MCF 10A (cell line): ENCODE data around the gene JAKMIP2. TPM values are rescaled to one million over a fixed set of nuclear protein-coding genes. Genes with fewer than 3 reads are reported as not detected.

Experiments used
- BruUV-seq: library from RNA; stranded (reverse); fragments of 400-500 nt; replicated peaks from 2 replicates; lab custom pipeline; 2021; lab: Mats Ljungman, UMichigan
- CTCF ChIA-PET: fragments of 300-600 bp; sonication (Branson Sonifier 250); formaldehyde crosslinking; extraction: SDS; loops from one replicate; lab custom pipeline; 2021; ENCODE audit warnings: antibody characterized with exemption, inconsistent platforms; lab: Yijun Ruan, JAX
- POLR2A ChIA-PET: fragments of 300-600, 350-650 bp; sonication (Branson Sonifier 250); formaldehyde crosslinking; extraction: SDS; loops from one replicate; lab custom pipeline; 2020; ENCODE audit warnings: antibody characterized with exemption, inconsistent platforms; lab: Yijun Ruan, JAX
- DNase-seq: peaks from one replicate; pipeline ENCODE4 v3.0.0-alpha.2; 2018; ENCODE audit not compliant: unreplicated experiment
- H3K27ac Mint-ChIP-seq: one replicate; pipeline ENCODE4 v1.8.0; 2022; ENCODE audit warnings: mild to moderate bottlenecking, low read depth, mixed read lengths; ENCODE audit not compliant: unreplicated experiment
- H3K27me3 Mint-ChIP-seq: one replicate; pipeline ENCODE4 v1.8.0; 2022; ENCODE audit warnings: mixed read lengths; ENCODE audit not compliant: insufficient read depth, unreplicated experiment
- H3K36me3 Mint-ChIP-seq: one replicate; pipeline ENCODE4 v1.8.0; 2022; ENCODE audit warnings: mild to moderate bottlenecking, moderate library complexity, mixed read lengths; ENCODE audit not compliant: insufficient read depth, unreplicated experiment
- H3K4me1 Mint-ChIP-seq: one replicate; pipeline ENCODE4 v1.8.0; 2022; ENCODE audit warnings: mixed read lengths; ENCODE audit not compliant: insufficient read depth, unreplicated experiment
- H3K4me3 Mint-ChIP-seq: one replicate; pipeline ENCODE4 v1.8.0; 2022; ENCODE audit warnings: mild to moderate bottlenecking, moderate library complexity, mixed read lengths; ENCODE audit not compliant: unreplicated experiment
- H3K9me3 Mint-ChIP-seq: one replicate; pipeline ENCODE4 v1.8.0; 2022; ENCODE audit warnings: mixed read lengths; ENCODE audit not compliant: unreplicated experiment
- intact Hi-C: fragments of 100-400 bp; cut with micrococcal nuclease; formaldehyde crosslinking; loops from 2 replicates; pipeline ENCODE4 v1.14.1; 2022
- total RNA-seq: library from RNA; stranded (reverse); gene quantifications from 2 replicates; pipeline ENCODE4 v1.2.3, GENCODE V29; 2022
- TF ChIP-seq, protein P1 (sequence below): fragments of 200-600 bp; IDR thresholded peaks from one replicate; pipeline ENCODE4 v1.8.0; 2022; ENCODE audit warnings: antibody characterized with exemption, mild to moderate bottlenecking; ENCODE audit not compliant: unreplicated experiment

The JAKMIP2 gene
- total RNA-seq, 1 experiment from 2014 or later, result not detected

- ChIA-PET POLR2A (no interaction called here), CTCF (no interaction called here)
- peaks cover 5% of the 10 kb centered on the region for H3K4me1 Mint-ChIP-seq
- H3K27me3 Mint-ChIP-seq, result peaks cover 65% of the 10 kb centered on the region
- no TSS peak for BruUV-seq
- TF ChIP-seq, protein P1, sequence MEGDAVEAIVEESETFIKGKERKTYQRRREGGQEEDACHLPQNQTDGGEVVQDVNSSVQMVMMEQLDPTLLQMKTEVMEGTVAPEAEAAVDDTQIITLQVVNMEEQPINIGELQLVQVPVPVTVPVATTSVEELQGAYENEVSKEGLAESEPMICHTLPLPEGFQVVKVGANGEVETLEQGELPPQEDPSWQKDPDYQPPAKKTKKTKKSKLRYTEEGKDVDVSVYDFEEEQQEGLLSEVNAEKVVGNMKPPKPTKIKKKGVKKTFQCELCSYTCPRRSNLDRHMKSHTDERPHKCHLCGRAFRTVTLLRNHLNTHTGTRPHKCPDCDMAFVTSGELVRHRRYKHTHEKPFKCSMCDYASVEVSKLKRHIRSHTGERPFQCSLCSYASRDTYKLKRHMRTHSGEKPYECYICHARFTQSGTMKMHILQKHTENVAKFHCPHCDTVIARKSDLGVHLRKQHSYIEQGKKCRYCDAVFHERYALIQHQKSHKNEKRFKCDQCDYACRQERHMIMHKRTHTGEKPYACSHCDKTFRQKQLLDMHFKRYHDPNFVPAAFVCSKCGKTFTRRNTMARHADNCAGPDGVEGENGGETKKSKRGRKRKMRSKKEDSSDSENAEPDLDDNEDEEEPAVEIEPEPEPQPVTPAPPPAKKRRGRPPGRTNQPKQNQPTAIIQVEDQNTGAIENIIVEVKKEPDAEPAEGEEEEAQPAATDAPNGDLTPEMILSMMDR, result no peak
- H3K36me3 Mint-ChIP-seq, result no peaks in the 10 kb centered on the region
- no peak overlapping the region for H3K4me3 Mint-ChIP-seq
- H3K27ac Mint-ChIP-seq, result no peak overlapping the region
- DNase-seq, result no peak
- H3K9me3 Mint-ChIP-seq, result no peaks in the 10 kb centered on the region
- intact Hi-C loops, result no loop called here
Observed at GRCh38 chr5:147742151-147742550, 40.4 kb downstream of the JAKMIP2 start.

DNA sequence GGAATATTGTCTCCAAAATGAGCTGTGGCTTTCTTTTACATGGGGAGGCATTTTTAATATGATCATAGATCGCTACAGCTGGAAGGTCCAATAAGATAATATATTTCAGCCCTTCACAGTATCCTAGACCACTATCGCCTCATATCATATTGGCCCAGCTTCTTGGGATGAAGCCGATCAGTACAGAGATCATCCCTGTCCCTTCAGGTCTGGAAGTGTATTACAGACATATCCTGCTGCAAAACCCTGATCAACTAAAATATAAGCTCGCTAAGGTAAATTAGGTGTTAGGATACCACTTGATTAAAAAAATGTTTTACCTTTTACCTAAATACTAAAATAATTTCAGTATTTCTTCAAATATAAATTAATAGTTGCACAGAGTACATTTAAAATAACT, 41.7 kb downstream of the JAKMIP2 start:
- Mint-ChIP-seq H3K36me3 (no peaks in the 10 kb centered on the region), H3K27ac (no peak overlapping the region), H3K27me3 (peaks cover 65% of the 10 kb centered on the region), H3K4me3 (no peak overlapping the region), H3K4me1 (peaks cover 5% of the 10 kb centered on the region), H3K9me3 (no peaks in the 10 kb centered on the region)
- no peak for DNase-seq
- no TSS peak for BruUV-seq
- TF ChIP-seq, protein P1, result no peak
- ChIA-PET POLR2A (no interaction called here), CTCF (interaction anchor here (0.5 to 1.4 kb wide), 4 partner anchors 28 to 552 kb away, joined by 3 to 4 read pairs (median 4); no protein-coding TSS in a partner anchor)
- intact Hi-C loops, result no loop called here

- TF ChIP-seq, protein P1, result no peak
- Mint-ChIP-seq H3K27ac (no peak overlapping the region), H3K9me3 (no peaks in the 10 kb centered on the region), H3K27me3 (peaks cover 50% of the 10 kb centered on the region), H3K4me1 (no peaks in the 10 kb centered on the region), H3K36me3 (no peaks in the 10 kb centered on the region), H3K4me3 (no peak overlapping the region)
- BruUV-seq, result no TSS peak
- no peak for DNase-seq
- intact Hi-C loops, result no loop called here
- CTCF ChIA-PET, result interaction anchor here (1.3 kb wide), 1 partner anchor 10 kb away, joined by 5 read pairs; no protein-coding TSS in a partner anchor
- POLR2A ChIA-PET, result interaction anchor here (0.6 to 0.7 kb wide), 3 partner anchors 163 to 512 kb away, joined by 3 read pairs; no protein-coding TSS in a partner anchor
Observed at GRCh38 chr5:147737921-147738320, 44.6 kb downstream of the JAKMIP2 start.

DNA sequence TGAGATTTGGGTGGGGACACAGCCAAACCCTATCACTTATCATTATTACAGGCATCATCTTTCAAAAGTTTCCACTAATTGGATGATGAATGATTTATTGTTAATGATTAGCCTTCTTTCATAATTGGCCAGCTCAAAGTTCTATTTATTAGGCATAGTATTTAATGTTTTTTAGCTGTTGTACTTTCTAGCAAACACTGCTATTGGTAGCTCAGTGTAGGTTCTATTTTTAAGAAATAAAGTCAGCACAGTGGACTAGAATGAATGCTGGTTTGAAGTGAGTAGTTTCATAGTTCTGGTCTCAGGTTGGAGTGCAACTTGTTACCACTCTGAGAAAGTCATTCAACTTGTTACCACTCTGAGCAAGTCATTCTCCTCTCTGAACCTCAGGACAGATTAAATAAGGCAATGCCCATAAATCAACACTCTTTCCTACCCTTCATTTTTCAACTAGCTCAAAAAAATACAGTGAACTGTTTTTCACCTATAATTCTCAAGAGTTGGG, 46.9 kb downstream of the JAKMIP2 start:
- intact Hi-C loops, result no loop called here
- BruUV-seq, result no TSS peak
- TF ChIP-seq, protein P1, result no peak
- H3K4me1 Mint-ChIP-seq, result no peaks in the 10 kb centered on the region
- no peaks in the 10 kb centered on the region for H3K9me3 Mint-ChIP-seq
- peaks cover 54% of the 10 kb centered on the region for H3K27me3 Mint-ChIP-seq
- H3K27ac Mint-ChIP-seq, result no peak overlapping the region
- DNase-seq, result no peak
- CTCF ChIA-PET, result interaction anchor here (0.8 kb wide), 1 partner anchor 26 kb away, joined by 3 read pairs; no protein-coding TSS in a partner anchor
- no peak overlapping the region for H3K4me3 Mint-ChIP-seq
- no peaks in the 10 kb centered on the region for H3K36me3 Mint-ChIP-seq
- POLR2A ChIA-PET, result no interaction called here
